ENCODE data around the gene TTC23. TPM values are rescaled to one million over a fixed set of nuclear protein-coding genes. Genes with fewer than 3 reads are reported as not detected.

The TTC23 gene
- total RNA-seq, 2 experiments from 2014 or later, result 0.19 to 0.81 TPM

DNA sequence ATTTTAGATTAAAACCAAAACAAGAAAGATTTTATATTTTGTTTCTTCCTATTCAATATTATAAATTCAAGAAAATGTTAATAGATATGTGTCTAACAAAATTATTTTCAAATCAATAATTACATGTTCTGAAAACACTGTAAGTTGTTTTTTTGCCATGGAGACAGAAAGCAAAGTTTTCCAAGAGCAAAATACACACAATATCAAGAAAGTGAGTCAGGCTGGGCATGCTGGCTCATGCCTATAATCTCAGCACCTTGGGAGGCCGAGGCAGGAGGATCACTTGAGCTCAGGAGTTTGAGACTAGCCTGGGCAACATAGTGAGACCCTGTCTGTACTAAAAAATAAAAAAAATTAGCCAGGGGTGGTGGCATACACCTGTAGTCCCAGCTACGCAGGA is 71.7 kb downstream of the TTC23 start:
- no peaks in the 10 kb centered on the region for H3K4me1 Mint-ChIP-seq (ENCODE audit: low read depth)
- CTCF ChIA-PET, result no interaction called here
- intact Hi-C loops (cut with DNase I, micrococcal nuclease), result no loop called here

DNA sequence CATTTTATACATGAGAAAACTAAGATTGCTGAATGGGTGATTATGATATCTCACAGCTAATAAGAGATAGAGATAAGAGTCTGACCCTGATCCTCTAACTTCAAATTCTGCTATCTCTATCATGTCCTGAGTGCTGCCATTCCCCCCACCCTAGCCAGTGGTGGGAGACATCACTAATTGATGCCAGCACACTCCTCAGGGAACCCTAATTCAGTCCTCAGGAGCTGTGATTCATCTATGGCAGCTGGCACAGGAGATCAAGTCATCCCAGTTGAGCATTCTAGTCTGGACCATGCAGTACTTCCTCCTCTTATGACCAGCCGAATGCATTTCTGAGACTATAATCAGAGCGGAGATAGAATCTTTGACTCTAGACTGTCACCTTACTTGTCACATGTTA is 72.6 kb downstream of the TTC23 start:
- Histone ChIP-seq H3K27me3 (ENCODE audit: control insufficient read depth in 1 of 2, insufficient read depth in 2 of 2, low read length in 2 of 2) (no peaks in the 10 kb centered on the region), H3K27ac (ENCODE audit: low read depth in 1 of 2, low read length in 2 of 2) (no peak overlapping the region), H3K4me3 (ENCODE audit: low read length) (no peak overlapping the region), H3K4me1 (ENCODE audit: insufficient read depth, low read length) (no peaks in the 10 kb centered on the region), H3K9me3 (ENCODE audit: control insufficient read depth in 1 of 2, insufficient read depth in 1 of 2, low read length in 2 of 2) (no peaks in the 10 kb centered on the region), H3K36me3 (ENCODE audit: insufficient read depth, low read length) (no peaks in the 10 kb centered on the region)
- ATAC-seq (ENCODE audit: poor library complexity) (no peak), DNase-seq (no peak)
- H3K36me3 Mint-ChIP-seq (ENCODE audit: low read depth), result no peaks in the 10 kb centered on the region
- intact Hi-C loops (cut with DNase I, micrococcal nuclease), result no loop called here
- ChIA-PET POLR2A (no interaction called here), CTCF (no interaction called here)
- no peak overlapping the region for H3K4me3 Mint-ChIP-seq
- TF ChIP-seq, protein P1, sequence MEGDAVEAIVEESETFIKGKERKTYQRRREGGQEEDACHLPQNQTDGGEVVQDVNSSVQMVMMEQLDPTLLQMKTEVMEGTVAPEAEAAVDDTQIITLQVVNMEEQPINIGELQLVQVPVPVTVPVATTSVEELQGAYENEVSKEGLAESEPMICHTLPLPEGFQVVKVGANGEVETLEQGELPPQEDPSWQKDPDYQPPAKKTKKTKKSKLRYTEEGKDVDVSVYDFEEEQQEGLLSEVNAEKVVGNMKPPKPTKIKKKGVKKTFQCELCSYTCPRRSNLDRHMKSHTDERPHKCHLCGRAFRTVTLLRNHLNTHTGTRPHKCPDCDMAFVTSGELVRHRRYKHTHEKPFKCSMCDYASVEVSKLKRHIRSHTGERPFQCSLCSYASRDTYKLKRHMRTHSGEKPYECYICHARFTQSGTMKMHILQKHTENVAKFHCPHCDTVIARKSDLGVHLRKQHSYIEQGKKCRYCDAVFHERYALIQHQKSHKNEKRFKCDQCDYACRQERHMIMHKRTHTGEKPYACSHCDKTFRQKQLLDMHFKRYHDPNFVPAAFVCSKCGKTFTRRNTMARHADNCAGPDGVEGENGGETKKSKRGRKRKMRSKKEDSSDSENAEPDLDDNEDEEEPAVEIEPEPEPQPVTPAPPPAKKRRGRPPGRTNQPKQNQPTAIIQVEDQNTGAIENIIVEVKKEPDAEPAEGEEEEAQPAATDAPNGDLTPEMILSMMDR (IDR thresholded peaks at IDR 0.05), result no peak
- H3K27me3 Mint-ChIP-seq, result no peaks in the 10 kb centered on the region
- H3K9me3 Mint-ChIP-seq, result no peaks in the 10 kb centered on the region
- no peak overlapping the region for H3K27ac Mint-ChIP-seq
- no peaks in the 10 kb centered on the region for H3K4me1 Mint-ChIP-seq (ENCODE audit: low read depth)

More for the DNA sequence above, 71.7 kb downstream of the TTC23 start:
- no peaks in the 10 kb centered on the region for H3K27me3 Mint-ChIP-seq
- H3K9me3 Mint-ChIP-seq, result no peaks in the 10 kb centered on the region
- no peaks in the 10 kb centered on the region for H3K4me1 ChIP-seq (ENCODE audit: insufficient read depth, low read length)
- no peak overlapping the region for H3K27ac ChIP-seq (ENCODE audit: low read depth in 1 of 2, low read length in 2 of 2)
- ATAC-seq (ENCODE audit: poor library complexity) (no peak), DNase-seq (no peak)
- H3K36me3 ChIP-seq (ENCODE audit: insufficient read depth, low read length), result no peaks in the 10 kb centered on the region
- no peak overlapping the region for H3K4me3 ChIP-seq (ENCODE audit: low read length)
- H3K27ac Mint-ChIP-seq, result no peak overlapping the region
- H3K4me3 Mint-ChIP-seq, result no peak overlapping the region
- H3K9me3 ChIP-seq (ENCODE audit: control insufficient read depth in 1 of 2, insufficient read depth in 1 of 2, low read length in 2 of 2), result no peaks in the 10 kb centered on the region
- H3K27me3 ChIP-seq (ENCODE audit: control insufficient read depth in 1 of 2, insufficient read depth in 2 of 2, low read length in 2 of 2), result no peaks in the 10 kb centered on the region
- TF ChIP-seq, protein P1 (IDR thresholded peaks at IDR 0.05), result no peak
- no peaks in the 10 kb centered on the region for H3K36me3 Mint-ChIP-seq (ENCODE audit: low read depth)
- POLR2A ChIA-PET, result no interaction called here

DNA sequence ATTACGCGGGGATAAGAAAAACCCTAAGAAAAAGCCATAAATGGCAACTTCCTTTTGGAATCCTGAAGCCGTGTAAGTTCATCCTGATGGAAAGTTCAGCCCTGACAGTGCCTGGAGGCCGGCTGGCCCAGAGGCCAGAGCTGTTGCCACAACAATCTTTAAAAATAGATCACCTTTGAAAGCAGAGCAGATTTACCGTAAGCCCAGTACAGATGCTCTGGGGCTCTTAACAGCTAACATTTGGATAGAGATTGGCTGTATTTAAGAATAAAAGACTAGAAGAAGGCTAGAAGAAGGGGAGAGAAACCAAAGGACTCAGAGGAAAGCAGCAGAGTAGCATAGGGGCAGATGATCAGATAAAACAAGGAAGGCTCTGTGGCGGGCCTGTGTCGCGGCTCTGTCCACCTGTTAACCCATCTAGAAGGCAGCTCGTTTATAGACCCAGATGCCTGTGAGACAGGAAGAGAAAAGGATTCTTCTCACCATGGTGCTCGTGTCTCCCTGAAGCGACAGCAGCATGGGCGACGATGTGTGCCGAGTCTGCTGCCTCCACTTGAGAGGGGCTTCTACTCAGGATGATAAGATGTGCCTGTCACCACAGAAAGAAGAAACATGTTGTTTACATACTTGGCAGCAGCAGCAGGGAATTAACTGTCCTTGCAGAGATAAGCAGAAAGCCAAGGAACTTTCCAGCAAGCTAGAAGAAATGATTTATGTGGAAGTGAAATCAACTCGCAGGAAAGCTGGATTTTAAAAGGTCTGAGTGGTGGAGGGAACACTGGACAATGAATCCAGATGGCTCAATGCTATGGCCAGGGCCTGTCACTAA is 74.6 kb downstream of the TTC23 start:
- Histone ChIP-seq H3K27me3 (ENCODE audit: control insufficient read depth in 1 of 2, insufficient read depth in 2 of 2, low read length in 2 of 2) (no peaks in the 10 kb centered on the region), H3K9me3 (ENCODE audit: control insufficient read depth in 1 of 2, insufficient read depth in 1 of 2, low read length in 2 of 2) (no peaks in the 10 kb centered on the region), H3K36me3 (ENCODE audit: insufficient read depth, low read length) (no peaks in the 10 kb centered on the region), H3K4me1 (ENCODE audit: insufficient read depth, low read length) (no peaks in the 10 kb centered on the region), H3K4me3 (ENCODE audit: low read length) (no peak overlapping the region), H3K27ac (ENCODE audit: low read depth in 1 of 2, low read length in 2 of 2) (no peak overlapping the region)
- Mint-ChIP-seq H3K4me3 (no peak overlapping the region), H3K27me3 (no peaks in the 10 kb centered on the region), H3K9me3 (no peaks in the 10 kb centered on the region), H3K4me1 (ENCODE audit: low read depth) (no peaks in the 10 kb centered on the region), H3K36me3 (ENCODE audit: low read depth) (no peaks in the 10 kb centered on the region), H3K27ac (no peak overlapping the region)
- DNase-seq, result no peak
- intact Hi-C loops (cut with DNase I, micrococcal nuclease), result no loop called here
- no peak for ATAC-seq (ENCODE audit: poor library complexity)
- CTCF ChIA-PET, result no interaction called here
- POLR2A ChIA-PET, result no interaction called here
- TF ChIP-seq, protein P1 (IDR thresholded peaks at IDR 0.05), result no peak
